ENCODE data around the gene CBX6. TPM values are rescaled to one million over a fixed set of nuclear protein-coding genes. Genes with fewer than 3 reads are reported as not detected.

CBX6 gene
- total RNA-seq, 1 experiment from 2014 or later: 31.4 TPM

DNA sequence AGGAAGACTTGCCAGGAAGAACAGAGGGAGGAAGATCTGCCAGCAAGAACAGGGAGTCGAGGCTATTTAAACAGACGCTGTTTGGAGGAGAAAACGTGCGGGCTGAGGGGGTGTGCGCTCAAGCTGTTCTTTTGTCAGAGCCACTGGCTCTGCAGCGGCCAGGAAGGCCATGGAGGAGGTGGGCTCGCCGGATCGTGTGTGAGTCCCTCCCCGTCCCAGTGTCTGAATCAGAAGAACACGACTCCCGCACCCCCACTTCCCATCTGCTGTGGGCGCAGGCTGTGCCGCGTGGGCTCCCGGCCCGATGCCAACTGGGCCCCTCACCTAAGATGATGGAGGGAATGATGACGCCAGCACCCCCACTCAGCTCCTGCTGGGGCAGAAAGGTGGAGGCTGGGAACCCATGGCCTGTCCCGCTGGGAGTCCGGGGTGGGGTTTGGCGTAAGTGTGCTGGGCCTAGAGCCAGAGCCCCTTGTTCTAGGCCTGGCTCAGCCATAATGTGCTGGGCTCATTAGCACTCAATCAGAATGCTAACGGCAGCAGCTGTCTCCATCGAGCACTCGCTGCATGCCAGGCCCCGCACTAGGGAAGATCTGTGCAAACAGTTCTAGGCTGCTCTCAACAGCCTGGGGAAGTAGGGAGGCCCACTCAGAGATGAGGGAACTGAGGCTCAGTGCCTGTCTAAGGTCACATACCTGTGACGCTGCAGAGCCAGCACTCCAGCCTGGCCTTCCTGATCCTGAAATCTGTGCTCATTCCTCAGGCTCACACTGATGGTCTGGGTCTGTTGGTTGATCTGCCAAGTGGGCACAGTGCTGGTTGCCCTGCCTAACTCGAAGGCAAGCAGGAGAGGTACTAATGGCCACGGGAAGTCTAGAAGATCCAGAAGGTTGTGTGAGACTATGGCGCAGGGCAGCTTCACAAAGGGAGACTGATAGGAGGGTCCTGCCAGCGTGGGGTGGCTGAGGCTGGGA, 39.7 kb downstream of the CBX6 start:
- H2BK12ac ChIP-seq (ENCODE audit: insufficient read length, low read depth, low read length): no peak overlapping the region
- no peak overlapping the region for H3K9ac ChIP-seq (ENCODE audit: extremely low read depth, insufficient read length, low read length)
- WGBS (ENCODE audit: extremely low coverage, insufficient read length, low lambda C conversion rate): no CpG with 5 or more reads among the region's 30 CpGs
- H2BK120ac ChIP-seq (ENCODE audit: low read depth, low read length, poor library complexity, severe bottlenecking): no peak overlapping the region
- no peak overlapping the region for H2AK5ac ChIP-seq (ENCODE audit: insufficient read length, low read length)
- Mint-ChIP-seq H3K27me3 (ENCODE audit: low read depth) (peaks cover 11% of the 10 kb centered on the region), H3K9me3 (no peaks in the 10 kb centered on the region), H3K36me3 (ENCODE audit: insufficient read depth in 1 of 3, low read depth in 3 of 3) (no peaks in the 10 kb centered on the region), H3K27ac (no peak overlapping the region; a peak in 1 of 7 replicates), H3K4me1 (peaks cover 44 to 45% of the 10 kb centered on the region in 2 experiments), H3K4me3 (no peak overlapping the region)
- H3K18ac ChIP-seq (ENCODE audit: insufficient read length, low read depth, low read length): no peak overlapping the region
- H4K91ac ChIP-seq (ENCODE audit: insufficient read length, low read depth, low read length): no peak overlapping the region
- H3K79me1 ChIP-seq (ENCODE audit: insufficient read depth, low read depth, low read length, poor library complexity, severe bottlenecking): no peaks in the 10 kb centered on the region
- no peak overlapping the region for H2BK20ac ChIP-seq (ENCODE audit: low read depth, low read length, poor library complexity, severe bottlenecking)
- peaks cover 10% of the 10 kb centered on the region; the same call in 1 of the 2 replicates for H3K4me1 ChIP-seq (ENCODE audit: insufficient read depth, low read length)
- no peak overlapping the region for H3K14ac ChIP-seq (ENCODE audit: insufficient read depth, low read length)
- H3K23me2 ChIP-seq (ENCODE audit: insufficient read length, low read depth, low read length, poor library complexity, severe bottlenecking): no peaks in the 10 kb centered on the region
- no peak overlapping the region for H3K4me2 ChIP-seq (ENCODE audit: insufficient read depth, insufficient read length, low read length)
- H2BK5ac ChIP-seq (ENCODE audit: insufficient read length, low read length): no peak overlapping the region
- H4K20me1 ChIP-seq (ENCODE audit: control insufficient read depth, insufficient read depth, insufficient read length): no peaks in the 10 kb centered on the region
- no peaks in the 10 kb centered on the region for H3K27me3 ChIP-seq (ENCODE audit: insufficient read depth, low read length)
- no peak overlapping the region for H4K5ac ChIP-seq (ENCODE audit: insufficient read length, low read depth, low read length)
- H3K27ac ChIP-seq (ENCODE audit: insufficient read length, low read depth, low read length): no peak overlapping the region
- H2AFZ ChIP-seq (ENCODE audit: low read length): no peak overlapping the region
- H3K56ac ChIP-seq (ENCODE audit: insufficient read length, low read depth, low read length): no peak overlapping the region
- H4K8ac ChIP-seq (replicated peaks; ENCODE audit: insufficient read length, low read depth, low read length): no peak overlapping the region
- H3K4ac ChIP-seq (ENCODE audit: low read depth, low read length): no peak overlapping the region
- no peak overlapping the region for H3K23ac ChIP-seq (ENCODE audit: insufficient read length, low read depth, low read length)
- H3K9me3 ChIP-seq (ENCODE audit: control insufficient read depth, low read depth, low read length): no peaks in the 10 kb centered on the region
- TF ChIP-seq, protein P1, sequence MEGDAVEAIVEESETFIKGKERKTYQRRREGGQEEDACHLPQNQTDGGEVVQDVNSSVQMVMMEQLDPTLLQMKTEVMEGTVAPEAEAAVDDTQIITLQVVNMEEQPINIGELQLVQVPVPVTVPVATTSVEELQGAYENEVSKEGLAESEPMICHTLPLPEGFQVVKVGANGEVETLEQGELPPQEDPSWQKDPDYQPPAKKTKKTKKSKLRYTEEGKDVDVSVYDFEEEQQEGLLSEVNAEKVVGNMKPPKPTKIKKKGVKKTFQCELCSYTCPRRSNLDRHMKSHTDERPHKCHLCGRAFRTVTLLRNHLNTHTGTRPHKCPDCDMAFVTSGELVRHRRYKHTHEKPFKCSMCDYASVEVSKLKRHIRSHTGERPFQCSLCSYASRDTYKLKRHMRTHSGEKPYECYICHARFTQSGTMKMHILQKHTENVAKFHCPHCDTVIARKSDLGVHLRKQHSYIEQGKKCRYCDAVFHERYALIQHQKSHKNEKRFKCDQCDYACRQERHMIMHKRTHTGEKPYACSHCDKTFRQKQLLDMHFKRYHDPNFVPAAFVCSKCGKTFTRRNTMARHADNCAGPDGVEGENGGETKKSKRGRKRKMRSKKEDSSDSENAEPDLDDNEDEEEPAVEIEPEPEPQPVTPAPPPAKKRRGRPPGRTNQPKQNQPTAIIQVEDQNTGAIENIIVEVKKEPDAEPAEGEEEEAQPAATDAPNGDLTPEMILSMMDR (conservative IDR thresholded peaks at IDR 0.05): no peak
- peaks cover 2% of the 10 kb centered on the region; the same call in 1 of the 2 replicates for H3K79me2 ChIP-seq (ENCODE audit: insufficient read depth, low read length)
- H3T11ph ChIP-seq (ENCODE audit: low read length): no peak overlapping the region
- no peak overlapping the region for H2BK15ac ChIP-seq (ENCODE audit: low read depth, low read length)
- no peak for DNase-seq
